OCI-LY7 (cell line): Measurements from ENCODE around the gene GRAMD2B. TPM values are rescaled to one million over a fixed set of nuclear protein-coding genes. Genes with fewer than 3 reads are reported as not detected.
"Not testable (repeated sequence)": the region's sequence is repeated elsewhere in the genome, so short reads cannot be mapped to it uniquely, and the experiment has no call there.

Source experiments
- BruUV-seq: library from RNA; stranded (reverse); fragments of 400-500 nt; replicated peaks from 2 replicates; lab custom pipeline; 2021; lab: Mats Ljungman, UMichigan
- CTCF ChIA-PET: fragments of 300-600 bp; sonication (Branson Sonifier 250); formaldehyde crosslinking; loops from one replicate; lab custom pipeline; 2022; ENCODE audit warnings: antibody characterized with exemption; ENCODE audit not compliant: unreplicated experiment; lab: Charles Lee
- POLR2A ChIA-PET: fragments of 300-600 bp; sonication (Branson Sonifier 250); formaldehyde crosslinking; loops from one replicate; lab custom pipeline; 2022; ENCODE audit warnings: antibody characterized with exemption; lab: Charles Lee
- DNase-seq: peaks from one replicate; pipeline ENCODE4 v3.0.0-alpha.2; 2015; ENCODE audit warnings: low spot score
- H2AFZ ChIP-seq: fragments of 200-600 bp; sonication (generic), shearing (Covaris generic); 2 replicates; pipeline ENCODE4 v1.6.1; 2014; ENCODE audit warnings: mild to moderate bottlenecking, antibody characterized with exemption, low read length, moderate library complexity
- H3K27ac ChIP-seq: fragments of 200-600 bp; sonication (generic); 2 replicates; pipeline ENCODE4 v1.5.1; 2014; ENCODE audit warnings: mixed run types, low read depth, mild to moderate bottlenecking, moderate library complexity, low read length, inconsistent platforms; ENCODE audit not compliant: poor library complexity, severe bottlenecking
- H3K36me3 ChIP-seq: fragments of 200-600 bp; sonication (generic); 2 replicates; pipeline ENCODE4 v1.6.1; 2014; ENCODE audit warnings: mild to moderate bottlenecking, antibody characterized with exemption, low read length, moderate library complexity, mixed read lengths; ENCODE audit not compliant: insufficient read depth
- H3K4me1 ChIP-seq: fragments of 200-600 bp; sonication (generic); 2 replicates; pipeline ENCODE4 v1.5.1; 2014; ENCODE audit warnings: mild to moderate bottlenecking, low read length; ENCODE audit not compliant: insufficient read depth, poor library complexity, severe bottlenecking
- H3K4me2 ChIP-seq: fragments of 200-600 bp; sonication (generic); 2 replicates; pipeline ENCODE4 v1.6.1; 2014; ENCODE audit warnings: mild to moderate bottlenecking, low read length
- H3K4me3 ChIP-seq: fragments of 200-600 bp; sonication (generic); 2 replicates; pipeline ENCODE4 v1.5.1; 2014; ENCODE audit warnings: mild to moderate bottlenecking, low read depth, low read length; ENCODE audit not compliant: poor library complexity, severe bottlenecking
- H3K79me2 ChIP-seq: fragments of 200-600 bp; sonication (generic); 2 replicates; pipeline ENCODE4 v1.6.1; 2016; ENCODE audit warnings: low read depth, mild to moderate bottlenecking, low read length, moderate library complexity, mixed read lengths; ENCODE audit not compliant: insufficient read depth
- H3K9me2 ChIP-seq: fragments of 200-600 bp; sonication (generic); 2 replicates; pipeline ENCODE4 v1.6.1; 2016; ENCODE audit warnings: mild to moderate bottlenecking, low read length, mixed read lengths; ENCODE audit not compliant: insufficient read depth
- H3K9me3 ChIP-seq: fragments of 200-600 bp; sonication (generic); 2 replicates; pipeline ENCODE4 v1.6.1; 2014; ENCODE audit warnings: mild to moderate bottlenecking, mixed run types, low read length, mixed read lengths
- H4K20me1 ChIP-seq: fragments of 200-600 bp; sonication (generic); 2 replicates; pipeline ENCODE4 v1.6.1; 2014; ENCODE audit warnings: mild to moderate bottlenecking, antibody characterized with exemption, low read length, moderate library complexity, mixed read lengths; ENCODE audit not compliant: insufficient read depth
- CTCF ChIP-seq: fragments of 200-600 bp; sonication (generic); conservative IDR thresholded peaks from 2 replicates; pipeline ENCODE4 v1.5.1; 2014; ENCODE audit warnings: mild to moderate bottlenecking, antibody characterized with exemption, low read length, moderate library complexity, mixed read lengths
- EZH2phosphoT487 ChIP-seq: fragments of 200-600 bp; sonication (generic); IDR thresholded peaks from 2 replicates; pipeline ENCODE4 v1.6.1; 2018; ENCODE audit warnings: low read depth, borderline replicate concordance, mild to moderate bottlenecking, mixed run types, antibody characterized with exemption, low read length, moderate library complexity, mixed read lengths
- intact Hi-C: fragments of 100-400 bp; cut with micrococcal nuclease; formaldehyde crosslinking; loops from one replicate; pipeline ENCODE4 v1.10.0; 2022; ENCODE audit not compliant: unreplicated experiment
- total RNA-seq, 2 experiments: library from RNA; depleted of rRNA in 1 of 2; stranded (reverse); fragments of >200 nt in 1 of 2; shearing (Covaris generic) in 1 of 2; gene quantifications; 2 replicates each; pipeline ENCODE4 v1.2.3, GENCODE V29; 2014 to 2022

GRAMD2B gene
- total RNA-seq, 2 experiments from 2014 or later: not detected

GRCh38 chr5:126377424-126377823 is 45.8 kb upstream of the GRAMD2B start:
- H2AFZ ChIP-seq: no peak overlapping the region
- no peaks in the 10 kb centered on the region for H3K4me1 ChIP-seq
- no peaks in the 10 kb centered on the region for H3K9me2 ChIP-seq
- CTCF ChIA-PET: no interaction called here
- no peaks in the 10 kb centered on the region for H3K9me3 ChIP-seq
- intact Hi-C loops: no loop called here
- POLR2A ChIA-PET: no interaction called here
- H3K27ac ChIP-seq: no peak overlapping the region
- no peaks in the 10 kb centered on the region for H3K79me2 ChIP-seq
- DNase-seq: no peak
- H3K4me2 ChIP-seq: no peak overlapping the region
- H3K4me3 ChIP-seq: no peak overlapping the region
- BruUV-seq: no TSS peak
- H4K20me1 ChIP-seq: no peaks in the 10 kb centered on the region; the same call in 1 of the 2 replicates
- H3K36me3 ChIP-seq: no peaks in the 10 kb centered on the region
- TF ChIP-seq EZH2phosphoT487 (no peak), CTCF (no peak)

- H3K79me2 ChIP-seq, BruUV-seq, H3K9me2 ChIP-seq, H3K4me3 ChIP-seq, POLR2A ChIA-PET, H2AFZ ChIP-seq, H3K9me3 ChIP-seq, H4K20me1 ChIP-seq, H3K36me3 ChIP-seq, H3K4me2 ChIP-seq, intact Hi-C loops, CTCF ChIA-PET, DNase-seq, H3K4me1 ChIP-seq, H3K27ac ChIP-seq: not testable (repeated sequence)
These were observed 42.9 kb upstream of the GRAMD2B start for GRCh38 chr5:126380316-126380715.

GRCh38 chr5:126383246-126383645 is 40.0 kb upstream of the GRAMD2B start:
- Histone ChIP-seq H3K4me2 (no peak overlapping the region), H3K4me3 (no peak overlapping the region), H4K20me1 (no peaks in the 10 kb centered on the region), H3K79me2 (no peaks in the 10 kb centered on the region), H3K27ac (no peak overlapping the region), H3K9me3 (no peaks in the 10 kb centered on the region), H3K36me3 (no peaks in the 10 kb centered on the region), H3K9me2 (no peaks in the 10 kb centered on the region), H2AFZ (no peak overlapping the region), H3K4me1 (no peaks in the 10 kb centered on the region)
- BruUV-seq: no TSS peak
- ChIA-PET POLR2A (interaction anchor here (0.7 kb wide), 1 partner anchor 19 kb away, joined by 3 read pairs; no protein-coding TSS in a partner anchor), CTCF (no interaction called here)
- no peak for DNase-seq
- intact Hi-C loops: no loop called here
- no peak for TF ChIP-seq CTCF
- no peak for TF ChIP-seq EZH2phosphoT487
